ENCODE results near the gene LIN7A.

LIN7A gene

DNA sequence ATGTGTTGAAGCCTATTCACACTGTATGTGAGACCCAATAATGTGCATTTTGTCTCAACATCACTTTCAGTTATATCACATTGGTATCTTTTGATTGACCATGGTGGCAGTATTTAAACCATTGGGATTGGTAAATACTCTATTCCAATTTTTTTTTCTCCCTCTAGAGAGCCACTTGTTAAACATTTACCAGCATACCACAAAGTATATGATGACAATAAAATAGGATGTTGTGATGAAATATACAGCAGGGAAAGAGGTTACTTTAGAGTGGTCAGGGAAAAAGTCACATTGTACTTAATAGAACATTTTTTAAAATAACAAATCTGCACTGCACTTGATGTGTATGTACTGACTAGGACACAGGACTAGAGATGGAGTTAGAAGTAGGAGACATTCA, 5.6 kb upstream of the LIN7A start:
- Histone ChIP-seq H3K4me3 (ENCODE audit: low read length) (no peak overlapping the region), H3K27me3 (ENCODE audit: low read depth, low read length) (no peaks in the 10 kb centered on the region), H3K9ac (ENCODE audit: low read length) (no peak overlapping the region), H3K27ac (ENCODE audit: low read length) (no peak overlapping the region), H3K36me3 (replicated peaks; ENCODE audit: low read depth, low read length) (no peaks in the 10 kb centered on the region), H4K20me1 (ENCODE audit: insufficient read depth, low read length) (no peaks in the 10 kb centered on the region), H3K9me3 (ENCODE audit: insufficient read depth, low read length) (no peaks in the 10 kb centered on the region), H2AFZ (ENCODE audit: low read depth, low read length) (no peak overlapping the region), H3K4me1 (ENCODE audit: low read length) (no peaks in the 10 kb centered on the region), H3K79me2 (ENCODE audit: low read length) (no peaks in the 10 kb centered on the region), H3K4me2 (ENCODE audit: low read length) (no peak overlapping the region)
- no peak for TF ChIP-seq EZH2phosphoT487 (IDR thresholded peaks at IDR 0.05; ENCODE audit: low read depth)
- TF ChIP-seq, protein P1, sequence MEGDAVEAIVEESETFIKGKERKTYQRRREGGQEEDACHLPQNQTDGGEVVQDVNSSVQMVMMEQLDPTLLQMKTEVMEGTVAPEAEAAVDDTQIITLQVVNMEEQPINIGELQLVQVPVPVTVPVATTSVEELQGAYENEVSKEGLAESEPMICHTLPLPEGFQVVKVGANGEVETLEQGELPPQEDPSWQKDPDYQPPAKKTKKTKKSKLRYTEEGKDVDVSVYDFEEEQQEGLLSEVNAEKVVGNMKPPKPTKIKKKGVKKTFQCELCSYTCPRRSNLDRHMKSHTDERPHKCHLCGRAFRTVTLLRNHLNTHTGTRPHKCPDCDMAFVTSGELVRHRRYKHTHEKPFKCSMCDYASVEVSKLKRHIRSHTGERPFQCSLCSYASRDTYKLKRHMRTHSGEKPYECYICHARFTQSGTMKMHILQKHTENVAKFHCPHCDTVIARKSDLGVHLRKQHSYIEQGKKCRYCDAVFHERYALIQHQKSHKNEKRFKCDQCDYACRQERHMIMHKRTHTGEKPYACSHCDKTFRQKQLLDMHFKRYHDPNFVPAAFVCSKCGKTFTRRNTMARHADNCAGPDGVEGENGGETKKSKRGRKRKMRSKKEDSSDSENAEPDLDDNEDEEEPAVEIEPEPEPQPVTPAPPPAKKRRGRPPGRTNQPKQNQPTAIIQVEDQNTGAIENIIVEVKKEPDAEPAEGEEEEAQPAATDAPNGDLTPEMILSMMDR (IDR thresholded peaks at IDR 0.05; ENCODE audit: low read depth, low read length), result no peak

DNA sequence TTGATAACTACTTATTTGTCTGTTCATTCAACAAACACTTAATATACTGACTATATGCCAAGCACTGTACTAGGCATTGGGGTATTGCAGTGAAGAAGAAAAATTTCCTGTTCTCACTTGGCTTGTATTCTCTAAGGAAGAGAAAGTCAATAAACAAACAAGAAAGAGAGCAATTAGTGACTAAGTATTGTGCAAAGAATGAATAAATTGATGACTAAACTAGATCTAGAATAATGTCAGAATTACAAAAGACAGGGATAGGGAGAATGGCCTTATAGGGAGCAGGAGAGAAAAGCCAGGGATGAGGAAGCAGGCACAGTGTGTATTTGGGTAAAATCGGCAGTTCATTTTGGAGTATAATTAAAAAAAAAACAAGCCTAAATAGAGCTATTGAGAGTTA, 4.2 kb upstream of the LIN7A start:
- Histone ChIP-seq H3K9me3 (ENCODE audit: insufficient read depth, low read length) (no peaks in the 10 kb centered on the region), H2AFZ (ENCODE audit: low read depth, low read length) (no peak overlapping the region), H4K20me1 (ENCODE audit: insufficient read depth, low read length) (no peaks in the 10 kb centered on the region), H3K27me3 (ENCODE audit: low read depth, low read length) (no peaks in the 10 kb centered on the region), H3K79me2 (ENCODE audit: low read length) (no peaks in the 10 kb centered on the region), H3K36me3 (replicated peaks; ENCODE audit: low read depth, low read length) (no peaks in the 10 kb centered on the region), H3K27ac (ENCODE audit: low read length) (no peak overlapping the region), H3K4me1 (ENCODE audit: low read length) (no peaks in the 10 kb centered on the region), H3K9ac (ENCODE audit: low read length) (no peak overlapping the region), H3K4me3 (ENCODE audit: low read length) (no peak overlapping the region), H3K4me2 (ENCODE audit: low read length) (no peak overlapping the region)
- TF ChIP-seq, protein P1 (IDR thresholded peaks at IDR 0.05; ENCODE audit: low read depth, low read length), result no peak
- no peak for TF ChIP-seq EZH2phosphoT487 (IDR thresholded peaks at IDR 0.05; ENCODE audit: low read depth)

DNA sequence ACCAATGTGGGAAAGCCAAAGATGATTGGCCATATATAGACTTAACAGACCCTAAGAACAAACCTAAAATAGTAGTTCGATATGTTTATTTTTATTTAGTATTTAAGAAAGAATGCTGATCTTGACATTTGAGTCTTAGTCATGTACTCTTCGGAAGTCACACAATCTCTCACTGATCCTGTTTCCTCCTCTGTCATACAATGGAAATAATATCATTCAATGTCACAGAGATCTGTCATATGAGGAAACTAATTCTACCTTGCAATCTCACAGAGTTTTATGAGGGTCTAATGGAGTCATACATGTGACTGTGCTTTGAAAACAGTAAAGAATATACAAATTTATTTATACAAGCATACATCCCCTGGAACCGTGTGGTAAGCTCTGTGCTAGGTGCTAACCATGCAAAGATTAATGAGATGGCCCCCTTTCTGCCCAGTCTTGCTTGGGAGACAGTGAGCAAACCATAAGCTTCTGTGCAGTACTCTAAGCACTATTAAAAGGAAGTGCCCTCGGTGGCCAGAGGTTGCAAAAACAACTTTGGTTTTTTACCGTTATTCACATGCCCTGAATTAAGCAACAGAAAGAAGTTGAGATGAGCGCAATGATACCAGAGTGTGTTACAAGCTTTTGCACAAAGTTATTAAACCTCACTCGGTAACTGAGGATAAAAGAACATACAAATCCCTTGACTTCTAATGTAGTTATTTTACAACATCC, 1.7 kb upstream of the LIN7A start:
- H3K4me1 ChIP-seq (ENCODE audit: low read length), result no peaks in the 10 kb centered on the region
- H3K27me3 ChIP-seq (ENCODE audit: low read depth, low read length), result no peaks in the 10 kb centered on the region
- no peak overlapping the region for H3K4me2 ChIP-seq (ENCODE audit: low read length)
- TF ChIP-seq EZH2phosphoT487 (IDR thresholded peaks at IDR 0.05; ENCODE audit: low read depth), result no peak
- TF ChIP-seq, protein P1 (IDR thresholded peaks at IDR 0.05; ENCODE audit: low read depth, low read length), result no peak
- H3K27ac ChIP-seq (ENCODE audit: low read length), result no peak overlapping the region
- H3K9me3 ChIP-seq (ENCODE audit: insufficient read depth, low read length), result no peaks in the 10 kb centered on the region
- H2AFZ ChIP-seq (ENCODE audit: low read depth, low read length), result no peak overlapping the region; the same call in 1 of the 2 replicates
- no peak overlapping the region for H3K4me3 ChIP-seq (ENCODE audit: low read length)
- no peak overlapping the region for H3K9ac ChIP-seq (ENCODE audit: low read length)
- H4K20me1 ChIP-seq (ENCODE audit: insufficient read depth, low read length), result no peaks in the 10 kb centered on the region
- no peaks in the 10 kb centered on the region for H3K79me2 ChIP-seq (ENCODE audit: low read length)
- no peaks in the 10 kb centered on the region for H3K36me3 ChIP-seq (replicated peaks; ENCODE audit: low read depth, low read length)

DNA sequence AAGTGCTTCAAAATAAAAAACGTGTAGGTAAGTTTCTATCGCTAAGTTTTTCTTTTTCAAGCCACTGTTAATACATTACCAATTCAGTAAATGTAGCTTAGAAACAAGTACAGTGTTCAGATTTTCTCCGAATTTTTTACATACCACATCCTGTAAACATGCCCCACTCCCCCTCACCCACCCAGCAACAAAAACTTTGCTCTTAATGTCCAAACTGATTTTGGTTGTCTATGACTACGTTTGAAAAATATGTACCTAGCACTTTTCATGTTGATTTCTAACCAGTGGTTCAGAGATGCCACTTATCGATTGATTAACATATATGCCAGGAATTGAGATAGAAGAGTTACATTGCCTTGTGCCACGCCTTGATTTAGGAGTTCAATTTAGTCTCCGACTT, 663 bp upstream of the LIN7A start:
- Histone ChIP-seq H3K27ac (ENCODE audit: low read length) (no peak overlapping the region), H3K4me3 (ENCODE audit: low read length) (no peak overlapping the region), H3K27me3 (ENCODE audit: low read depth, low read length) (no peaks in the 10 kb centered on the region)

More for the DNA sequence above, 663 bp upstream of the LIN7A start:
- Histone ChIP-seq H3K36me3 (replicated peaks; ENCODE audit: low read depth, low read length) (no peaks in the 10 kb centered on the region), H3K9me3 (ENCODE audit: insufficient read depth, low read length) (no peaks in the 10 kb centered on the region), H2AFZ (ENCODE audit: low read depth, low read length) (no peak overlapping the region), H4K20me1 (ENCODE audit: insufficient read depth, low read length) (no peaks in the 10 kb centered on the region), H3K4me1 (ENCODE audit: low read length) (no peaks in the 10 kb centered on the region), H3K79me2 (ENCODE audit: low read length) (no peaks in the 10 kb centered on the region), H3K9ac (ENCODE audit: low read length) (no peak overlapping the region), H3K4me2 (ENCODE audit: low read length) (no peak overlapping the region)
- no peak for TF ChIP-seq EZH2phosphoT487 (IDR thresholded peaks at IDR 0.05; ENCODE audit: low read depth)
- TF ChIP-seq, protein P1 (IDR thresholded peaks at IDR 0.05; ENCODE audit: low read depth, low read length), result no peak

All from OCI-LY3 (cell line).